ENCODE results near the gene ZYX. TPM values are rescaled to one million over a fixed set of nuclear protein-coding genes. Genes with fewer than 3 reads are reported as not detected.

ZYX gene
- total and polyA plus RNA-seq, 2 donors (not counting 1 experiment from before 2014, with no cell fraction given): 32.3 to 53.8 TPM

DNA sequence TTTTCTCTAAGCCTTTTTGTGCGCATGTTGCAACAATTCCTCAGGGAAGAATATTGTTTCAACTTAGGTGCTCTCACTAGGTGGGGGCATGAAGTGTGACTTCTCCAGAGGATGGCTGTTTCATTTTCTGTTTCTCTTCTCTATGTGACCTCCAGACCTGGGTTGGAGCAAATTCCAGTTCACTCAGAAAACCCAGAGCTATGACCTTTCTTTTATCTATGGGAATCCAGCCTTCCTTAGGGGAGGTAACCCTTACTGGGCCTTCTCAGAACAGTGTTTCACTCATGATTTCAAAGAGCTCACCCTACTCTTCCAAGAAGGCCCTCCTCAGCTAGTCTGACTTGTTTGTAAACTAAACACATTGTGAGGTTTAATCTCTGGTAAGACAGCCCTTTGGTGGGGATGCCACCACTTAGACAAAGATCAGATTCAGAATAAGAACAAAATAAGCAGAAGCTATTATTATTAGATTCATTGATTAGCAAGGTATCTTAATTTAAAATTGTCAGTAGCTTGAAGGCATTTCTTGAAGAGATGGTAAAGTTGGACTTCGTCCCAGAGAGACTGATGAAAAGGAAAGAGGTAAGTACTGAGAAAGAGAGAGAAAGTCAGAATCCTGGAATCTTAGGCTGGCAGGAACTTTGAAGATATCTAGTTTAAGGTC lies 45.5 kb downstream of the ZYX start:
- Mint-ChIP-seq H3K27me3 (no peaks in the 10 kb centered on the region), H3K9me3 (ENCODE audit: insufficient read depth) (no peaks in the 10 kb centered on the region), H3K4me3 (no peak overlapping the region), H3K4me1 (peaks cover 3% of the 10 kb centered on the region), H3K27ac (no peak overlapping the region)
- POLR2A ChIA-PET: interaction anchor here (0.5 to 0.9 kb wide), 2 partner anchors 10 to 187 kb away, joined by 3 to 8 read pairs; no protein-coding TSS in a partner anchor
- no peaks in the 10 kb centered on the region for H4K20me1 ChIP-seq (ENCODE audit: control insufficient read depth, insufficient read depth, low read length, poor library complexity, severe bottlenecking)
- 80% methylated on average over 1 of the region's 2 CpGs for WGBS (ENCODE audit: insufficient coverage)
- H3K79me2 ChIP-seq (ENCODE audit: control insufficient read depth, insufficient read depth, low read length): no peaks in the 10 kb centered on the region
- peaks cover 0 to 3% of the 10 kb centered on the region in 2 donors for H3K4me1 ChIP-seq (ENCODE audit: control insufficient read depth in 2 of 2, insufficient read depth in 2 of 2, low read length in 2 of 2)
- no peak overlapping the region for H3K9ac ChIP-seq (ENCODE audit: low read length)
- TF ChIP-seq EZH2 (IDR thresholded peaks at IDR 0.05; ENCODE audit: borderline replicate concordance, insufficient read depth, low read depth, low read length, poor library complexity, severe bottlenecking): no peak
- no peak overlapping the region for H3K4me3 ChIP-seq (ENCODE audit: control extremely low read depth in 1 of 5, extremely low read depth in 1 of 5, insufficient read depth in 1 of 5, low read depth in 2 of 5, low read length in 4 of 5)
- no peak overlapping the region for H3K27ac ChIP-seq (ENCODE audit: low read length in 2 of 2)
- DNase-seq: no peak
- CTCF ChIA-PET: interaction anchor here (0.6 to 1.3 kb wide), 2 partner anchors 186 to 587 kb away, joined by 3 to 4 read pairs; no protein-coding TSS in a partner anchor
- no peaks in the 10 kb centered on the region for H3K36me3 ChIP-seq (replicated peaks in 1 of 2; ENCODE audit: control extremely low read depth in 1 of 2, control insufficient read depth in 1 of 2, extremely low read depth in 1 of 2, insufficient read depth in 2 of 2, low read length in 1 of 2)
- no peaks in the 10 kb centered on the region for H3K9me3 ChIP-seq (ENCODE audit: control extremely low read depth in 1 of 3, control insufficient read depth in 2 of 3, insufficient read depth in 1 of 3, low read length in 2 of 3)
- ATAC-seq (ENCODE audit: low read depth): no peak
- intact Hi-C loops (cut with micrococcal nuclease): no loop called here
- peak overlapping the region; percentile 7 for H2AFZ ChIP-seq (ENCODE audit: insufficient read depth, low read depth, low read length, poor library complexity, severe bottlenecking)
- H3K4me2 ChIP-seq (replicated peaks; ENCODE audit: low read depth, low read length, poor library complexity, severe bottlenecking): no peak overlapping the region
- H3K27me3 ChIP-seq (replicated peaks in 1 of 4; ENCODE audit: control extremely low read depth in 1 of 4, control insufficient read depth in 3 of 4, insufficient read depth in 4 of 4, low read length in 3 of 4): no peaks in the 10 kb centered on the region

GRCh38 chr7:143429770-143430698 lies 48.9 kb downstream of the ZYX start:
- Histone ChIP-seq H2AFZ (ENCODE audit: insufficient read depth, low read depth, low read length, poor library complexity, severe bottlenecking) (no peak overlapping the region), H3K79me2 (ENCODE audit: control insufficient read depth, insufficient read depth, low read length) (no peaks in the 10 kb centered on the region), H3K27ac (ENCODE audit: low read length in 2 of 2) (no peak overlapping the region), H4K20me1 (ENCODE audit: control insufficient read depth, insufficient read depth, low read length, poor library complexity, severe bottlenecking) (no peaks in the 10 kb centered on the region), H3K9me3 (ENCODE audit: control extremely low read depth in 1 of 3, control insufficient read depth in 2 of 3, insufficient read depth in 1 of 3, low read length in 2 of 3) (no peaks in the 10 kb centered on the region), H3K4me1 (ENCODE audit: control insufficient read depth in 2 of 2, insufficient read depth in 2 of 2, low read length in 2 of 2) (peaks cover 0 to 3% of the 10 kb centered on the region in 2 donors), H3K4me3 (ENCODE audit: control extremely low read depth in 1 of 5, extremely low read depth in 1 of 5, insufficient read depth in 1 of 5, low read depth in 2 of 5, low read length in 4 of 5) (no peak overlapping the region), H3K4me2 (replicated peaks; ENCODE audit: low read depth, low read length, poor library complexity, severe bottlenecking) (no peak overlapping the region), H3K9ac (ENCODE audit: low read length) (no peak overlapping the region), H3K36me3 (replicated peaks in 1 of 2; ENCODE audit: control extremely low read depth in 1 of 2, control insufficient read depth in 1 of 2, extremely low read depth in 1 of 2, insufficient read depth in 2 of 2, low read length in 1 of 2) (no peaks in the 10 kb centered on the region), H3K27me3 (replicated peaks in 1 of 4; ENCODE audit: control extremely low read depth in 1 of 4, control insufficient read depth in 3 of 4, insufficient read depth in 4 of 4, low read length in 3 of 4) (peaks cover 0 to 5% (median 0%) of the 10 kb centered on the region in 4 experiments)
- TF ChIP-seq CTCF (IDR thresholded peaks at IDR 0.05) (no peak), EZH2 (IDR thresholded peaks at IDR 0.05; ENCODE audit: borderline replicate concordance, insufficient read depth, low read depth, low read length, poor library complexity, severe bottlenecking) (no peak)
- no CpG with 5 or more reads among the region's 10 CpGs for whole genome bisulfite sequencing (ENCODE audit: insufficient coverage)
- H3K4me1 Mint-ChIP-seq: peaks cover 3% of the 10 kb centered on the region
- ATAC-seq (ENCODE audit: low read depth) (no peak), DNase-seq (no peak)
- ChIA-PET CTCF (no interaction called here), POLR2A (no interaction called here)
- no peak overlapping the region for H3K27ac Mint-ChIP-seq
- H3K4me3 Mint-ChIP-seq: no peak overlapping the region
- intact Hi-C loops (cut with micrococcal nuclease): no loop called here
- H3K27me3 Mint-ChIP-seq: peaks cover 11% of the 10 kb centered on the region
- H3K9me3 Mint-ChIP-seq (ENCODE audit: insufficient read depth): no peaks in the 10 kb centered on the region
